GM21576 (cell line): ENCODE results near the gene CLPTM1L.

Experiments used
- ATAC-seq: cut with Tn5 transposase; IDR thresholded peaks from one replicate; pipeline ENCODE4 v1.9.1; 2021; ENCODE audit warnings: mild to moderate bottlenecking, moderate library complexity; ENCODE audit not compliant: unreplicated experiment

CLPTM1L gene

GRCh38 chr5:1344975-1345838, at the start of gene CLPTM1L:
TSS of gene CLPTM1L (minus strand) at chr5:1345099. CDS start at chr5:1344841, 258 bp downstream.
- ATAC-seq, result peak; percentile 51

GRCh38 chr5:1393571-1394501, 48.9 kb upstream of the CLPTM1L start:
- no peak for ATAC-seq

- ATAC-seq, result no peak
These were observed 48.1 kb upstream of the CLPTM1L start for GRCh38 chr5:1392801-1393565.

- no peak for ATAC-seq
These were observed 47.4 kb upstream of the CLPTM1L start for GRCh38 chr5:1392261-1392660.

DNA sequence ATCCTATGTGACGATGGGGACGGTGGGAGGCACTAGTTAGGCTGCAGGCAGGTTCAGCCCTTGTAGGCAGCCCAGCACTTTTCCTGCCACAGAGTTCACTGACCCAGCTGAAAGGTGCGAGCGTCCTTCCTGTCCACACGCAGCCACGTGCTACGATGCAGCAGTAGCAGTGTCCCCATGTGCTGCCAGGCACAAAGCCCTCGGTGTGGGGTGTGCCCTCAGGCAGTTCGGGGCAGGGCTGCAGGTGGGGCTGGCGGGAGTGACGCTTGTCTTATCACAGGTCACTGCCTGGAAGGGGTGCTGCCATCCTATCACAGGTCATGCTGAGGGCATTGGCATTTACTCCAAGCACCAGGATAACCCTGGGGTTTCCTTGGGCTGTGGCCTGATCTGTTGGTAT, 46.8 kb upstream of the CLPTM1L start:
- ATAC-seq, result no peak

GRCh38 chr5:1390861-1391600, 46.1 kb upstream of the CLPTM1L start:
- ATAC-seq, result no peak

DNA sequence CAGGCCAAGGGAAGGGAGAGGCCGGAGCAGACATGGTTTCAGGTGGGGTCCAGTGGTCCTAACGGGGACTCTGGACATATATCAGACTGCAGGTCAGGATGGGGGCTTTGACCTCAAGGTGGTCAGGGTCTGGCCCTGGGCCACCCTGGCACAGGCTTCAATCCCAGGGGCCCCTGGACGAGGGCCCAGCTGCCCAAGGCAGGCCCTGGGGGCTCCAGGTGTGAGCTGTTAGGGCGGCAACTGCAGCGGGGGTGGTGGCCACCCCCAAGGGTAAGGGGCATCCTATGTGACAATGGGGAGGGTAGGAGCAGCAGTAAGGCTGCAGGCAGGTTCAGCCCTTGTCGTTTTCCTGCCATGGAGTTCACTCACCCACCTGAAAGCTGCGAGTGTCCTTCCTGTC, 45.4 kb upstream of the CLPTM1L start:
- no peak for ATAC-seq

DNA sequence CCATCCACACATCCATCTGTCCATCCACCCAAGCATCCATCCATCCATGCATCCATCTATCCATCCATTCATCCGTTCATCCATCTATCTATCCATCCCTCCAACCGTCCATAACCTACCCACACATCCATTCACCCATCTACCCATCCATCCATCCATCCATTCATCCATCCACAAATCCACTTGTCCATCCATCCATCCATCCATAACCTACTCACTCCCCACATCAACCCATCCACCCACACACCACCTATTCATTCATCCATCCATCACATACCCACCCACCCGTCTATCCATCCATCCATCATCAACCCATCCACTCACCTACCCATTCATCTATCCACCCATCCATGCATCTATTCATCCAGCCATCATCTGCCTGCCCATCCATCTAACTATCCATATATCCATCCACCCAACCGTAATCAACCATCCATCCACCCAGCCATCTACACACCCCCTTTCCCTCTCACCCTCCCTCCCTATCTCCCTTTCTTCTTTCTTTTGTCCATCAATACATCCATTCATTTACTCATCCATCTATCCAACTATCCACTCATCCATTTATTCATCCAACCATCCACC, 43.6 kb upstream of the CLPTM1L start:
- ATAC-seq, result no peak

- no peak for ATAC-seq
These were observed 43.0 kb upstream of the CLPTM1L start for GRCh38 chr5:1387876-1388275.

DNA sequence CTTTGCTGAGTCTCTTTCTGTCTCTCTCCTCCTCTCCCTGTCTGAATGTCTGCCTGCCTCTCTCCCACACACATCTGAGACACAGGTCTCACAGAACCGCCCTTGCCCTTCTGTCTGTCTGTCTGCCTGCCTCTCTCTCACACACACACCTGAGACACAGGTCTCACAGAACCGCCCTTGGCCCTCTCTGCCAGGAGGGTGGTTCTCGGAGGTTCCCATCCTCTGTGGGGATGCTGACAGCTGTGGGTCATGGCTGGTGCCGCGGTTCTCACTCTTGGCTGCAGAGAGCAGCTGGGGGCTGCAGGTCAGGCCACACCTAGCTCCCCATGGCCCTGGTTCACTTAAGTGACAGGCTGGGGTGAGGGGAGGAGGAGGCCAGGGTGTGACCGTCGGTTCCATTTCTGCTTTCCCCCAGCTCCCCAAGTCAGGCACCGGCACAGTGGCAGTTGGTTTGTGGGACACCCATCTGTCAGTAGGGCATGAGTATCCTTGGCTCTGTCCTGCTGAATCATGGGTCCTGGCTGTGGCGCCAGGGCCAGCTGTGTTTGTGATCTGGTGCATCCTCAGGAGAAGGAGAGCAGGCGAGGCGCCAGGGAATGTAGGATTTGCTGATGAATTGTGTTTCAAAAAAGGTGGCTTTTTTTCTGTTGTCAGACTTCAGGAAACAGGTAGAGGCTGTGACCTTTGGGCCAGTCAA, 42.3 kb upstream of the CLPTM1L start:
- ATAC-seq, result no peak

GRCh38 chr5:1386274-1386717, 41.4 kb upstream of the CLPTM1L start:
- peak; percentile 30 for ATAC-seq

- ATAC-seq, result peak; percentile 90
These were observed 40.7 kb upstream of the CLPTM1L start for GRCh38 chr5:1385395-1386273.

- no peak for ATAC-seq
These were observed 39.6 kb upstream of the CLPTM1L start for GRCh38 chr5:1384521-1384920.

GRCh38 chr5:1383886-1384401, 39.0 kb upstream of the CLPTM1L start:
- no peak for ATAC-seq

- no peak for ATAC-seq
These were observed 38.4 kb upstream of the CLPTM1L start for GRCh38 chr5:1383344-1383743.

- ATAC-seq, result no peak
These were observed 37.4 kb upstream of the CLPTM1L start for GRCh38 chr5:1382248-1382700.

DNA sequence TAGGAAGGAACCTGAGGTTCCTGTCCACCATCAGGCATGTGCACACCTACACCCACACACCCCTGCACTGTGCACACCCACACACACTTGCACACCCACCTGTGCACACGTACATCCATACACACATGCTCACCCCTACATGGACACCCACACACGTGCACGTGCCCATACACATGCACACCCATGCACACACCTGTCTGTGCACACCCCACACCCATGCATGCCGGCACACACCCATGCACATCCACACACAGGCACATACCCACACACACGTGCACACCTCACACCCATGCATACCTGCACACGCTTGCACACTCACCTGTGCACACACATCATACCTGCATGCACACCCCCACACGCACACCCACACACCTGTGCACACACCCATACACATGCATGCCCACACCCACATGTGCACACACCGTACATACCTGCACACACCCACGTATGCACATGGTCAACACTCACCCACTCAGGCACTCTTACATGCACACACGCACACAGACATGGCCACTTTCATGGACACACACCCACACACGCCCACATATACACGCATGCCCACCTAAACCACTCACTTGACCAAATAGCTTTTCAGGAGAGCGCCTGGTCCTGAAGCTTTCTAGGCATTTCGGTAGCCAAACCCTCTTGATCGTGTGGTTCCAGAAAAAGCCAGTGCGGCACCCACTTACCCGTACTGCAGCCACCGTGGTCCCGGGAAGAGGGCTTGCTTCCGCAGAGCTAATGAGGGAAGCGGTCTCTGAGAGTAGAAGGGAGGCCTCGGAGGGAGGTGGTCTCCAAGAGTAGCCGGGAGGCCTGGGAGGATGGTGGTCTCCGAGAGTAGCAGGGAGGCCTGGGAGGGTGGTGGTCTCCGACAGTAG, 36.7 kb upstream of the CLPTM1L start:
- no peak for ATAC-seq
